ENCODE measurements around the gene RFX6.

- no peak for TF ChIP-seq ZNF76 (tag by site-specific recombination; IDR thresholded peaks at IDR 0.05; ENCODE audit: borderline replicate concordance, low read depth)
- no peak for TF ChIP-seq YY2 (tag by site-specific recombination; IDR thresholded peaks at IDR 0.05)
- TF ChIP-seq CTCF (tag by site-specific recombination; IDR thresholded peaks at IDR 0.05) = no peak
- TF ChIP-seq TCF7L2 (IDR thresholded peaks at IDR 0.05; ENCODE audit: borderline replicate concordance, low read depth, low read length) = no peak
- no peak for TF ChIP-seq MZF1 (tag by site-specific recombination; IDR thresholded peaks at IDR 0.05; ENCODE audit: borderline replicate concordance)
Measured at GRCh38 chr6:116887168-116887567, 10.1 kb downstream of the RFX6 start.

Data from HEK293 (cell line).